GM18868 (cell line): ENCODE measurements around the gene GPR183.

Experiments used
- ATAC-seq: cut with Tn5 transposase; IDR thresholded peaks from one replicate; pipeline ENCODE4 v1.9.1; 2021; ENCODE audit warnings: mild to moderate bottlenecking, moderate library complexity; ENCODE audit not compliant: unreplicated experiment

GPR183 gene

DNA sequence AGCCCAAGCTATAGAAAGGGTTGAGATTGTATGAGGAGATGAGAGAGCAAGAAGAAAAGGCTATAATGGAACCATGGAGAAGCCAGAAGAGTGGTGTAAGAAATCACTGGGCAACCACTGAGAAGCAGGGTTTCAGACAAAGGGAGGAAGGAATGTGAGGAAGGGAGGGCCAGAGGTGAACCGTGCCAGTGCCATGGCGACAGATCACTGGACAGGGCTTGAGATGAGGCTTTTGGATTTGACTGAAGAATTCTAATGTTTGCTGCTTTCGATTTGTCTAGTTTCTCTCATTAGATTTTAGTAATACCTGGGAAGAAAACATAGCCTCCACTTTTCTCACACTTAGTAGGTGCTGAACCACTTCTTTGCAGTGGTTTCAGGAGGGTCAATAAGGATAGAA, 6.3 kb upstream of the GPR183 start:
- ATAC-seq: no peak

DNA sequence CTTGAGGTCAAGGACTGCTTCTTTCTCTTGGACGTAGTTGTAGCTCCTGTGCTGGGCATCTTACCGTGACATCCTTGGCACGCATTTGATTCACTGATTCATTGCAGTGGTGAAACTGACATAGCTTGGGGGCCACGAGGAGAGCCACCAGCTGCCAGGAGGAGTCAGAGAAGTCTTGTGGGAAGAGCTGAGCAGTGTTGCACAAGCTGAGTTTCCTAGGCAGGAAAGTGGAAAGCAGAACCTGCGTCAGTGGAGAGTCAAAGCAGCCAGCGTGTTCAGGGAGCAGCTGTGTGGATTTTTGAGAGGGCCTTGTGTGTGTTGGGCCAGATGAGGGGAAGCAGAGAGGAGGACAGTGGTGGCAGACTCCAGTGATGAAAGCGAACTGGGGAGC, 5.3 kb upstream of the GPR183 start:
- ATAC-seq: peak; percentile 44

DNA sequence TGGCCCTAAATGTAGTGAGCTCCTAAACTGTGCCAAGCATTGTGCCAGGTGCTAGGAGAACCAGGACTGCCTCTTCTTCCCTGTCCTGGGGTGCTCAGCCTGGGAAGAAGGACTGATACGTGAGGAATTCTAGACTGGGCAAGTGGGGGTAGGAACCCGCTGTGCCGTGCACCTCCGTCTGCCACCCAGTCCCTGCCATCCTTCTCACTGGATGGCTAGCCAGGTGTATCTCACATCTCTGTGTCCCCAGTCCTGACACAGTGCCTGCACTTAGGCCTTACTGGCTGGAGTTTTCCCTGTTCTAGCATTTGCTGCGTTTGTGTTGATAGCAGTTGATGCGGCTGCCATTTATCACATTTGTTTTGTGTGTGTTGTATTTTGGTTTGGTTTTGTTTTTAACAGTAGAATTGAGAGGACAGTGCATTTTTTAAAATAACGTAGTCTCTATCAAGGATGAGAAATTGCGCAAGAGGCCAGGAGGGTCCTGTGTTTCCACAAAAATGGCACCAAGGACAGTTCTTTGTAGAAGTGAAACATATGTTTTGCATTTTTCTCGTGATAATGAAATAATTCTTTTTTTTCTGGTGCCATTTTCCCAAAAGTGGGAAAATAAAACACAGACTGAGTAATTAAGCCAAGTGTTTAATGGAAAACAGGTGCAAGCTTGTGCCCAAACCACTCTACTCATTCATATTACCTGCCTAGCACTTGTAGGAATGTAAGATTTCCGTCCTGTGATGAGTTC, 4.7 kb upstream of the GPR183 start:
- ATAC-seq: no peak

DNA sequence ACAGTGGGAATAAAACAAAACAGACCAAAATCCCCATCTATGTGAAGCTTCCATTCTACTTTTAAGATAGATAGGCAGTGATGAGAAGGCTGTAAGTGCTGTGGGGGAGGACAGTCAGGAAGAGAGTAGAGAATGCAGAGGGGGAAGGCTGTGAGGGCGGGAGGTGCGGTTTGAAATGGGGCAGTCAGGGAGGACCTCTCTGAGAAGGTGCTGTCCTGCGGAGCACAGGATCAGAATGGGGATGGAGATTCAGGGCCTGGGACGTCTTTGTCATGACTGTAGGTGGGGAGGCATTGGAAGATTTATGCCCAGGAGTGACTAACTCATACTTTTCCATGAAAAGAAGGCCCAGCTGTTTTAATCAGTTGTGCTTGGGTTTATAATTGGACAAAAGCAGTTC, 3.9 kb upstream of the GPR183 start:
- ATAC-seq: no peak

DNA sequence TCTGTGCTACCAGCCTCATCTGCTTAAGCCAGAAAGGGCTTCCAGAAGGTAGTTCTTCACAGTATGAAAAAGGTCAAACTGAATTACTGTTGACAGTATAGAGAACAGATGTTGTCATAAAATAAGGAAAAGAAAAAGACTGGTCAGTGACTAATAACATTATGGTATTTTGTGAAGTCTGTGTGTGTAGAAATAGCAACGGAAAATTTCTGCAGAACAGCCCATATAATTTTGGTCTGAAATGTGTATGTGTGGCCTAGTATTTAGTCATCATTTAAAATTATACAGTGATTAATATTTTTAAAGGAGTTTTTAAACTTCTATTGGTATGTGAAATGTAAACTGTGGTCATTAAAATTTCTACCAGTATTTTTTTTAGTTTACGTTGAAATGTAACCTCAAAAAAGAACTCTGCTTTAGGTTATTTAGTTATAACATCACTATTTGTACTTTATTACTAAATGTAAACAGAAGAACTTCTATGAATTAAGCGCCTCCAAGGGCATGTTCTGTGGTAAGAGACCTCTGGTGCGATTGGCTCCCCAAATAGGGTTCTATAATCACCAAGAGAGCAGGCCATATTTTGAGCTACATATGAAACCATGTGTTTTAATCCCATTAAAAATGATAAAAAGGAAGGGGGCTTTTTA, 3.3 kb upstream of the GPR183 start:
- peak; percentile 46 for ATAC-seq

DNA sequence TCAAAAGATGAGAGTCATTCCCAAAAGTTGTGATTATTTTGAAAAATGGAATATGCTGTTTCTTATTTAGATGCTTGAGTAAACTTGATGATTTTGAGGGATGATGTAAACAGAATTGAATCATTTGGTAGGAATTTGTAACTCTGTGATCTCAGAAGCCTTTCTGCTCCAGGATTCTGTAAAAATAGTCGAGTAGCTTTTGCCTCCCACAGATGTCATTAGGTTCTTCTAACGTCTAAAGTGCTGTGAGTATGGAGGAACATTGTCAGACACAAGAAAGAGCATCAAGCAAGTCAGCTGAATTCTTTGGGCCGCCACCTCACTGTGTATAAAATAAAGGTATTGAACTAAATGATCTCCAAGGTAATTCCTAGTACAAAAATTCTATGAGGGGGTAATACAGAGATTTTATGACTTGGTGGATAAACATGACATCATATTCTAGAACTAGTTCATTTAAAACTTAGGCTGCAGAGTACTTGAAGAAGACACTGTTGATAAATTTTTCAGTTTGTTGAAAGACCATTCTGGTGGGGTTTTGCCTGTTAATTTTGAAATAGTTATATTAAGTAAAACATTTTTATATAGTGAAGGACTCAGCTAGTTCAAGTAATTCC, 1.4 kb upstream of the GPR183 start:
- ATAC-seq: no peak

DNA sequence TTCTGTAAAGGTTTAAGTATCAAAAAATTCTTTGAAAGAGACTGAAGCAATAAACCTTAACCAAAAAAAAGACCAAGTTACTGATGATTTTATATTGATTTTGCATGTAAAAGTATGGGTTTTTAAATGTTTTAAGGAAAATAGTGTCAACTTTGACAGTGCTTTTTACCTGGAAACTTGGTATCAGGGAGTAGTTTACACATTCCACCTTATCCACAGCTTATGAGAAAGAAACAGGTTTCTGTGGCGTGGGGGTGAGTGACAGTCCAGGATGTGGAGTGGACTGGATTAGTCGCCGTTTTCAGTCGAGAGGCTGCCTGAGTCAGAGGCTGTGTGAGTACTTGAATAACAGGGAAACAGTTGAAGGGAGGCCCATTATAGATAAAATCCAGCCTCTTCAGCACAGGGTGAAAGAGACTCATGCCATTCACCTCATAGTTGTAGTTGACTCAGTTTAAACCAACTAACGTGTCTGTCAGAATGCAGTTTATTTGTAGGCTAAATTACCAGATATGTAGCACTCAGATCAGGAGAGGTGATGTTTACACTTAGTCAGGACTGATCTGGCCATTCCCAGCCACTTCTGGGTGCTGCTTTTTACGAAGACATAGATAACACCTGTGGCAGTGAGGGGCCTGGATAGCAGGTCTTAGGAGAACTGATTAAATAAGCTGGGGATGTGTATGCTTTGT, 595 bp upstream of the GPR183 start:
- ATAC-seq: peak; percentile 38

DNA sequence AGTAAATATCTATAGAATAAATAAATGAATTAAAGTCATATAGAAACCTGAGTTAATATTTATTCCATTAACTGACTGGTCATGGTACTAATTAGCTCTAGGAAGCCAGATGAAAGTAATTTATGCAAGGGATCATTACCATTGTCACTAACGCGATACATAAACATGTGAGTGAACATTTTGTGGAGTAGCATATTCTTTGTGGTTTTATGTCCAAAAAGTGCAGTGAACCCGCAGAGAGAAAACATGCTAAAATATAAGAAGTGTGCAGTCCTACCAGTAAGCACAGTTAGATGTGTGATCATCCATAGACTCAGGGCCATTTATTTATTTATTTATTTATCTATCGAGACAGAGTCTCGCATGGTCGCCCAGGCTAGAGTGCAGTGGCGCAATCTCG, 1.6 kb downstream of the GPR183 start:
- ATAC-seq: no peak

DNA sequence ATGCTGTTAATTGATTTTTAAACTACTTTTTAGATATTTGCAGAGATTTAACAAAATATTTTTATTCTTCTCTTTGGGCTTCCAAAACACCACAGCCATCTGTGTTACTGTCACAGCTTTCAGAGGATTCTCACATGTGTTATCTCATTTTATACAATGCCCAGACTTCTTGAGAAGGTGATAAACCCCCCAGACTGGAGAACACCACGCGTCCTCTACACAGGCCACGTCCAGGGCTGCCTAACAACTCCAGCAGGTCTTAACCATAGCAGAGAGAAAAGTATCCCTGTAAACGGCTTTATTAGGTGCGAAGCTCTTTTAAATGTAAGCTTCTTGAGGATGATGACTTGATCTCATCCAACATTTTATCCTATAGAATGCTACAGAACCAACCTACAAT, 2.0 kb downstream of the GPR183 start:
- no peak for ATAC-seq

DNA sequence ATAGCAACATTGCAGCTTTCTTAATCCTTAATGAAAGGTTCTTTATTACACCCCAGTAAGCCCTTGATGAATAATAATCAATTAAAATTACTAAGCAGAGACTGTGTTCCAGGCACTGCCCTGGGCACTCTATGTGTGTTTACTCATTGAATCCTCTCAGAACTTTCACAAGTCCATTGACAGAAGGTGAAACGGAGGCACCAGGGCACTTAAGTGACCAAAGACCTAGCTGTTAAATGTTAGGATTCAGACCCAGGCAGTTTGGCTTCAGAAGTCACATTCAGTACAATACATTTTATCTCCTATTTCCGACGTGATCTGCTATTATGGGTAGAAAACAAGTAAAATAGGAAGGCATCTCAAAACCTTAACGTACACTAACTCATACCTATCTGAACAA, 2.7 kb downstream of the GPR183 start:
- no peak for ATAC-seq

DNA sequence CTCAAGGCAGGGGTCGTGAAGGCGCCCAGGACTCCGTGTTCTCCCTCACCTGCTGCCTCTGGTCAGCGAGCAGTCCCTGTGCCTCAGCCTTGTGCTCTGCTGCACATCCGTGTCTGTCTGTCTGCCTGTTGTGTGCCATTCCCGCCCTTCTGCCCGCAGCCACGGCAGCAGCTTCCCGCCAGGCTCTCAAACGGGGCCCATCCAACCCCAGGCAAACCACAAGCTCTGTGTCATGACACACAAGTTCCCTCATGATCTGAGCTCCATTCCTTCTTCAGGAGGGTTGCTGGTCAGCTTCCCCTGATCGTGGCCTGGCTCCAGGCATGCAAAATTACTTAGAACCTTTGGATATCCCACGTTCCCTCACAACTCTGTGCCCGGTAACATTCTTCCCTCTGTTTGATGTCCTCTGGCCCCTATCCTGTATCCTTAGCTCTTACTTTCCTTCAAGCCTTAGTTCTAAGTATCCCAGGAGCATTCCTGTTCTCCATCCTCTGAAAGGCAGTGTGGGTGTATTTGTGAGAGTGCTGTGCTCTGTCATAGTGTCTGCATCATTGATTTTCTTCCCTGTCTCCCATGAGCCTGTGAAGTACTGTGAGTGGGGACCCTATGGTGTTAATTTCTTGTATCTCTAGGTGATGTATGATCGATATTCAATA, 3.2 kb downstream of the GPR183 start:
- ATAC-seq: no peak

DNA sequence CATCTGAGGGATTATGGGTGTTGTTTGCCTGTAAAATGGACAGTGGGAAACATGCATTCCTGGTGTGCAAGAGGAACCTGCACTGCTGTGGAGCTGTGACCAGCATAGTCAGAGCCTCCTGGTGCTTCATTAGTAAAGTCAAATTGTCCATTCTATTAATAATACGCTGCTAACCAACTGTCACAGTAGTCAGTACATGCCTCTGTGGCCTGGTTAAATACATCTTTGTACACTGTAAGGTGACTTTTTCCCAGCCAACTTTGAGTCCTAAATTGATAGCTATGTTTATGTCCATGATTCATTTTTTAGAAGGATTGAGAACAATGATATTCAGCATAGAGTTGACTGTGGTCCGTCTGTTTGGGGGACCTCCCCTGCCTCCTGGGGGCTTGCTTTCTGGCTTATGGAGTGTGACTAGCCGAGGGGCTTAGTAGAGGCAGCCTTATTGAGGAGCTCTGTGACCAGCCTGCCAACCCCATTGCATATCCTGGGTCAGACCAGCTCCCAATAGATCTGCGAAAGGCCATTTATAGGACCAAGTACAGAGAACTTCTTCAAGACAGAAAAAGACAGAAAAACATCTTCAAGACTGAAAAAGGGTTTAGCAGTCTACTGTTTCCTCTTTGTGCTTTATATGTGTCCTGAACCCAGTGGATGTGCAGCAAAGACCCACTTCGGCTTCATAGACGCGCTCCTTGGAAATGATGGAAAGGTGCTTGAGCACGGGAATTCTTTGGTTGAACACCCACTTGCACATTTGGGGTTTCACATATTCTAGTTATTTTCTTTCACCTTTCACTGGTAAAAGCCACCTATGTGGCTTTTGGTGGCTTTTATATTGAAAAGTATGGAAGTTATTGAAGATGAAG, 4.3 kb downstream of the GPR183 start:
- ATAC-seq: no peak

DNA sequence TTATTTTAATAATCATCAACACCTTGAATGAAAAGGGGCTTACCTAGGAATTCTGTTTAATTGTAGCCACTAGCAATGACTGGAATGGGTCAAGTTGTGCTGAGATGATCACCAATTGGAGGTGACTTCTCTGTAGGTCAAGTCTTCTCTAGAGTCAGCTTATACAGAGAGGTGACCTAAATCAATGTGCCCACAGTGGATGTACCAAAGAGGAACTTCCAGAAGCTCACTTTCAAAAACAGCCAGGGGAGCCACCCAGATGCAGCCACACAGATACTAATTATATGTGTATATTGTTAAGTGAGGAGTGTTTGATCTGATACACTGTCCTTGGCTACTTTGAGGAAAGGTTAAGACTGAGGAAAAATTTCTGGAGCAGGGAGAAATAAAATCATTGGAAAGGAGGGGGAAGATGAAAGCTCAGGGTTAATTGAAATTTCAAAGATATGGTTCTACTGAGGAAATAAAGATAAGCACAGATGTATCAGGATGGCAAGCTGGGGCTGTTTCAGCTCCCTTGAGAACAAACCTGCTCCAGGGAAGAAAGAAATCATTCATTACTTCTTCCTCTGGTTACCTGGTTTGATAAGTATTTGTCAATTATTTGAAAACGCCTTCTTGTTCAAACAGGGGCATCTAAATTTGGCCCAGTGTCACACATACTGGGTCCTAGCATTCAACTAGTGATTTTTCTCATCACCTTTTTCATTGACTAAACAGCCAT, 5.1 kb downstream of the GPR183 start:
- peak; percentile 32 for ATAC-seq

DNA sequence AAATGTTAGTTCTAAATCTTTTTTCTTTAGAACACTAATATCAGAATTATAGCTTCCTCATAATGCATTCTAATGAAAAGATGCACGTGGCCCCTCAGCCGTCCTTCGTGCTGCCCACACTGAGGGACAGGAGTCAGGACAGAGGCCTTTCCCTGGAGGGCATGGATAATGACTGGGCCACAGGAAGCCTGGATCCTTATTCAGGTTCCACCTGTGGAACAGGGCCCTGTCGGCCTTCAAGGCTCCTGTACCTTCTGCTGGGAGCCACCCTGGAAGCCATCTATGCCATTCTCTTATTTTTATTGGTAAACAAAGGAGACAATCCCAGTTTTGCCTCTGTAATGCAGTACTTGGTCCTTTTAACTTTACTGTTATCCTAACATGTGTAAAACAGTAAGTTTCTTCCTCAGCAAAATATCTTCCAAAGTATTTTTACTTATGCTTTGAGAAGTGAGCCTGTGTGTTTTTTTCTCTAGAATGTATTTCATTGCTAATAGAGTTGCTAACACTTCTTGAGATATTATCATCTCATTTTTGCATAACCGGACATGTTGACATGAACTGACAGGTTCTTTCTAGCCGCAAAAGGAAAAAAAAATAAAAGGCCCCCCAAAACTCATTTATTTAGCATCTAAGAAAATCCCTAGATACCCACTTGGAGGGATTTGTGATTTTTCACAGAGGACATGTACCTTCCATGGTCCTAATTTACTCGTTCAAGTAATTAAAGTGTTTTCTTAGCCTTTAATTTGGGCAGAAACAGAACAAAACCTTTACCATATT, 6.0 kb downstream of the GPR183 start:
- no peak for ATAC-seq

DNA sequence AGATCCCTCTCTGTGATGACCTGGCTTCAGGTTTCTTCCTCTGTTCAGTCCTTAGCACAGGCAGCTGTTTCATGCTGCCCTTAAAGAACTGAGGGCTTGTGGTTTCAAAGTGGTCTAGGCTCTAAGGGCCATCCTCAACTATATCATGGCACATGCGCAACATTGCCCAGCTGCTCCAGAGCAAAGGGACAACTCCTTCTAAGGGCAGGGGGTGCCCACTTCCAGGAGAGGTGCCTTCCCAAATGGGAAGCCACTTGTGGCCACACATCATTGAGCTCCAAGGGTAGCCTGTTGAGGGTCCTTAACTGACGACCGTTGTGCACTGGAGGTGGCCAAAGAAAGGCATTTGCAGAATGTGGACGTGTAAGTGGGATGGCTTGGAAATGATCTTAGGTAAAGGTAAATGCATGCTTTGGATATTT, 7.3 kb downstream of the GPR183 start:
- ATAC-seq: no peak

DNA sequence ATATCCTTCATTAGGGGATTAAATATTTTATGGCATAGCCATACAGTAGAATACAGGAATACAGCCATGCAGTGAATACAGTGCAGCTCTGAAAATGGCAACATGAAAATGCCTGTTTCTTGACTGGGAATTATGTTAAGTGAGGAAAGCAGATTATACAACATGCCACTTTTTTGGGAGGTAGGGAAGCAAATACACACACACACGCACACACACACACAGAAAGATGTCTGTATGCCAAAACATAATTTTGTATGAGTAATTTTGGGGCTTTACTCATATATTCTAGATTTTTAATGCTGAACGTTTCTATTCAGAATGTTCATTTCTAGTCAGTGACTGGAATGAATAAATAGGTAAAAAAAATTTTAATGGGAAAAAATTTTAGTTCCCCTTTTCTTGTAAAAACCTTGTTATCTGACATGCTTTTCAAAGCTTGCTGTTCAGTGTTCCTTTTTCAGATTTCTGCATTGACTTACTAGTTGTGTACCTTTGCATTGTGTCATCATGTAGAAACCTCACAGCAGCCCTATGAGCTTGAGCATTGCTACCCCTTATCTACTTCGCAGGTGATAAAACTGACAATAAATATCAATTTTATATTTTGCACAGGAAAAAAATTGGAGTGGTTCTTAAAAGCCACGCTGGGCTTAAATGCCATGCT, 7.8 kb downstream of the GPR183 start:
- no peak for ATAC-seq

DNA sequence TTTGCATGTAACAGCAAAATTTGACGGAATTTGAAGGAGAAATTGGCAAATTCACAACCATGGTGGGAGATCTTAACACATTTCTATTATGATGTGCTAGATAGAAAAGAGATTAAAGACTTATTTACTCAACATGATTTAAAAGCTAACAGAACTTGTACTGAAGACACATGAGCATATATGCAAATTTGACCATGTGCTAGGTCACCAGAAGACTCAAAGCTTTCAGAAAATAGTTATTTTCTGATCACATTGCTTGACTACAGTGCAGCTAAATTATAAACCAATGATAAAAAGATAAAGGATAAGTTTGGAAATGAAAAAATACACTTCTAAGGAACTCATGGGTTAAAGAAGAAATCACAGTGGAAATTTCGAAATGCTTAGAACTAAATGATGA, 9.1 kb downstream of the GPR183 start:
- ATAC-seq: no peak

DNA sequence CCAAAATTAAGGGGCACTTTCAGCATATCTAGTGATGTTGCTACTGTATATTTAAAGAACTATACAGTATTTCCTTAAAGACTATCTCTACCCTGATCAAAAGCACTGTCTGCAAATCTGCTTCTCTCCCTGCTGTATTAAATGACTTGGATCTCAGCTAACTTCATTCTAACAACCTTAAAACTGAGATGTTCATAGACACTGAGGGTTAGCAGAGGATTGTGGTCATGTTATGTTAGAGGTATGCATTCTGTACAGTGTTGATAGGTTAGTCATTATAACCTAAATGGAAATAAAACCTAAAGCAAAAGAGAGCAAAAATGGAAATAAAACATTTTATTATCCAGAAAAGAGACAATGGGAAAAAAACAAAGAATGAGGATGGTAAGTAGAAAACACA, 9.9 kb downstream of the GPR183 start:
- ATAC-seq: no peak
